Measurements from ENCODE around the gene FBLN7. TPM values are rescaled to one million over a fixed set of nuclear protein-coding genes. Genes with fewer than 3 reads are reported as not detected.

Gene FBLN7
- total and polyA plus RNA-seq, 2 of the 8 experiments (the other 6 are each of a cell fraction or from before 2014, with no cell fraction given) = 0.30 to 0.77 TPM

GRCh38 chr2:112095681-112096080 is 42.5 kb upstream of the FBLN7 start:
- Histone ChIP-seq H2AK5ac (ENCODE audit: low read depth, low read length) (no peak overlapping the region), H4K91ac (replicated peaks; ENCODE audit: insufficient read length, low read length) (no peak overlapping the region), H4K20me1 (replicated peaks in 1 of 2; ENCODE audit: control insufficient read depth in 1 of 2, insufficient read depth in 2 of 2, low read length in 2 of 2) (no peaks in the 10 kb centered on the region), H4K8ac (ENCODE audit: extremely low read depth, insufficient read depth, low read length) (no peak overlapping the region), H3K27me3 (replicated peaks in 1 of 4; ENCODE audit: control insufficient read depth in 3 of 4, extremely low read depth in 1 of 4, insufficient read depth in 3 of 4, low read length in 3 of 4) (no peaks in the 10 kb centered on the region), H3K14ac (ENCODE audit: insufficient read length) (no peak overlapping the region), H3K27ac (ENCODE audit: low read depth, low read length) (no peak overlapping the region), H2BK12ac (ENCODE audit: low read depth, low read length) (no peak overlapping the region), H3K4me3 (ENCODE audit: extremely low read depth in 1 of 4, insufficient read depth in 2 of 4, low read depth in 3 of 4, low read length in 4 of 4) (no peak overlapping the region), H2AFZ (ENCODE audit: low read length) (no peak overlapping the region), H2BK20ac (ENCODE audit: low read length) (no peak overlapping the region), H4K5ac (ENCODE audit: insufficient read length, low read depth, low read length) (no peak overlapping the region), H3K4me1 (replicated peaks in 1 of 4; ENCODE audit: control insufficient read depth in 3 of 4, insufficient read depth in 4 of 4, low read length in 3 of 4) (no peaks in the 10 kb centered on the region), H3K4ac (replicated peaks; ENCODE audit: insufficient read length, low read depth, low read length) (no peak overlapping the region), H3K56ac (replicated peaks; ENCODE audit: insufficient read length, low read depth, low read length) (no peak overlapping the region), H3K4me2 (ENCODE audit: insufficient read depth in 1 of 2, low read depth in 2 of 2, low read length in 2 of 2) (no peak overlapping the region), H3K79me1 (ENCODE audit: low read depth, low read length) (no peaks in the 10 kb centered on the region), H3K23ac (ENCODE audit: insufficient read length) (no peak overlapping the region), H2BK5ac (ENCODE audit: low read depth, low read length) (no peak overlapping the region), H2BK120ac (replicated peaks; ENCODE audit: low read depth, low read length) (no peak overlapping the region), H2BK15ac (ENCODE audit: low read length) (no peak overlapping the region), H3K36me3 (ENCODE audit: control insufficient read depth in 2 of 4, insufficient read depth in 4 of 4, low read length in 3 of 4) (peaks cover 0 to 9% (median 4%) of the 10 kb centered on the region in 4 experiments; a peak in 4 of 8 replicates), H3K79me2 (ENCODE audit: control insufficient read depth in 1 of 2, insufficient read depth in 2 of 2, low read length in 2 of 2) (no peaks in the 10 kb centered on the region), H3K18ac (ENCODE audit: extremely low read depth, low read length) (no peak overlapping the region), H3K23me2 (ENCODE audit: low read depth, low read length) (no peaks in the 10 kb centered on the region), H3K9me3 (ENCODE audit: insufficient read depth in 2 of 2, low read depth in 1 of 2, low read length in 1 of 2) (no peaks in the 10 kb centered on the region), H3K9ac (replicated peaks in 1 of 4; ENCODE audit: extremely low read depth in 1 of 4, low read depth in 3 of 4, low read length in 3 of 4) (no peak overlapping the region)
- TF ChIP-seq SP4 (IDR thresholded peaks at IDR 0.05; ENCODE audit: low read length) (no peak), CTCF (IDR thresholded peaks at IDR 0.05; ENCODE audit: control extremely low read depth in 1 of 3, insufficient read depth in 1 of 3, low read depth in 1 of 3, low read length in 3 of 3) (no peak), TCF12 (IDR thresholded peaks at IDR 0.05; ENCODE audit: low read depth, low read length) (no peak), EZH2 (IDR thresholded peaks at IDR 0.05; ENCODE audit: low read depth, low read length, severe bottlenecking) (no peak), BRCA1 (IDR thresholded peaks at IDR 0.05; ENCODE audit: low read depth, low read length) (no peak), ASH2L (IDR thresholded peaks at IDR 0.05; ENCODE audit: low read length) (no peak)
- TF ChIP-seq, protein P1, sequence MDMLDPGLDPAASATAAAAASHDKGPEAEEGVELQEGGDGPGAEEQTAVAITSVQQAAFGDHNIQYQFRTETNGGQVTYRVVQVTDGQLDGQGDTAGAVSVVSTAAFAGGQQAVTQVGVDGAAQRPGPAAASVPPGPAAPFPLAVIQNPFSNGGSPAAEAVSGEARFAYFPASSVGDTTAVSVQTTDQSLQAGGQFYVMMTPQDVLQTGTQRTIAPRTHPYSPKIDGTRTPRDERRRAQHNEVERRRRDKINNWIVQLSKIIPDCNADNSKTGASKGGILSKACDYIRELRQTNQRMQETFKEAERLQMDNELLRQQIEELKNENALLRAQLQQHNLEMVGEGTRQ (IDR thresholded peaks at IDR 0.05; ENCODE audit: low read length) = no peak
- TF ChIP-seq, protein P2, sequence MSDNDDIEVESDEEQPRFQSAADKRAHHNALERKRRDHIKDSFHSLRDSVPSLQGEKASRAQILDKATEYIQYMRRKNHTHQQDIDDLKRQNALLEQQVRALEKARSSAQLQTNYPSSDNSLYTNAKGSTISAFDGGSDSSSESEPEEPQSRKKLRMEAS (IDR thresholded peaks at IDR 0.05) = no peak
- ChIA-PET POLR2A (ENCODE audit: partially characterized antibody) (no interaction called here), CTCF (ENCODE audit: partially characterized antibody) (interaction anchor here (0.5 kb wide), 1 partner anchor 49 kb away, joined by 3 read pairs; no protein-coding TSS in a partner anchor)
- DNase-seq (ENCODE audit: low read depth in 1 of 2, low spot score in 2 of 2) (no peak), FAIRE-seq (no peak)
- 93% methylated on average over 1 of the region's 1 CpG; no CpG with 5 or more reads in 1 of the 2 experiments for WGBS, 2 experiments (ENCODE audit: extremely low coverage in 1 of 2, insufficient coverage in 1 of 2, insufficient read length in 1 of 2, insufficient replicate concordance in 2 of 2, low coverage in 1 of 2, low lambda C conversion rate in 2 of 2, missing lambda C conversion rate in 1 of 2)

Data from H1 (cell line).